SJCRH30 (cell line): ENCODE data around the gene TMTC3. TPM values are rescaled to one million over a fixed set of nuclear protein-coding genes. Genes with fewer than 3 reads are reported as not detected.

Source experiments
- DNase-seq, 2 experiments: peaks; one replicate each; pipeline ENCODE4 v3.0.0-alpha.2; 2015 to 2020
- H3K27ac ChIP-seq: fragments of 250-450 bp; sonication (Bioruptor Pico); 2 replicates; pipeline ENCODE4 v1.5.1; 2020; ENCODE audit warnings: mild to moderate bottlenecking, moderate library complexity
- H3K27me3 ChIP-seq: fragments of 250-450 bp; sonication (Bioruptor Pico); 2 replicates; pipeline ENCODE4 v1.5.1; 2020; ENCODE audit warnings: mild to moderate bottlenecking, moderate library complexity
- H3K36me3 ChIP-seq: fragments of 250-450 bp; sonication (Bioruptor Pico); 2 replicates; pipeline ENCODE4 v1.5.1; 2020; ENCODE audit warnings: mild to moderate bottlenecking, moderate library complexity
- H3K4me1 ChIP-seq: fragments of 250-450 bp; sonication (Bioruptor Pico); 2 replicates; pipeline ENCODE4 v1.5.1; 2020; ENCODE audit warnings: mild to moderate bottlenecking, moderate library complexity
- H3K4me3 ChIP-seq: fragments of 250-450 bp; sonication (Bioruptor Pico); 2 replicates; pipeline ENCODE4 v1.5.1; 2020; ENCODE audit warnings: mild to moderate bottlenecking, moderate library complexity
- H3K9me3 ChIP-seq: fragments of 250-450 bp; sonication (Bioruptor Pico); replicated peaks from 2 replicates; pipeline ENCODE4 v1.5.1; 2020; ENCODE audit warnings: mild to moderate bottlenecking, moderate library complexity
- total RNA-seq: library from RNA; depleted of rRNA; stranded (reverse); fragments of >200 nt; shearing (Covaris generic); gene quantifications from 2 replicates; pipeline ENCODE4 v1.2.3, GENCODE V29; 2014

TMTC3 gene
- total RNA-seq, 1 experiment from 2014 or later: 52.7 TPM

GRCh38 chr12:88144546-88145468, 2.7 kb downstream of the TMTC3 start:
- peaks cover 16% of the 10 kb centered on the region for H3K4me1 ChIP-seq
- H3K27ac ChIP-seq: peak overlapping the region; percentile 47
- H3K27me3 ChIP-seq: no peaks in the 10 kb centered on the region
- no peaks in the 10 kb centered on the region for H3K9me3 ChIP-seq
- H3K36me3 ChIP-seq: 0 out of 2 replicates have a peak, but pooled peaks cover 6% of the 10 kb centered on the region
- peak in 1 of 2 experiments; percentile 58 for DNase-seq
- no peak overlapping the region for H3K4me3 ChIP-seq

- Histone ChIP-seq H3K4me3 (no peak overlapping the region), H3K27me3 (no peaks in the 10 kb centered on the region), H3K27ac (peak overlapping the region; percentile 47), H3K9me3 (no peaks in the 10 kb centered on the region), H3K4me1 (peaks cover 16% of the 10 kb centered on the region), H3K36me3 (0 out of 2 replicates have a peak, but pooled peaks cover 4% of the 10 kb centered on the region)
- DNase-seq: no peak
Observed at GRCh38 chr12:88145567-88146505, 3.7 kb downstream of the TMTC3 start.

GRCh38 chr12:88150063-88150462, 8.0 kb downstream of the TMTC3 start:
- Histone ChIP-seq H3K36me3 (0 out of 2 replicates have a peak, but pooled peaks cover 4% of the 10 kb centered on the region), H3K4me3 (no peak overlapping the region), H3K27me3 (no peaks in the 10 kb centered on the region), H3K27ac (no peak overlapping the region), H3K9me3 (no peaks in the 10 kb centered on the region), H3K4me1 (peaks cover 3% of the 10 kb centered on the region)
- no peak for DNase-seq

DNA sequence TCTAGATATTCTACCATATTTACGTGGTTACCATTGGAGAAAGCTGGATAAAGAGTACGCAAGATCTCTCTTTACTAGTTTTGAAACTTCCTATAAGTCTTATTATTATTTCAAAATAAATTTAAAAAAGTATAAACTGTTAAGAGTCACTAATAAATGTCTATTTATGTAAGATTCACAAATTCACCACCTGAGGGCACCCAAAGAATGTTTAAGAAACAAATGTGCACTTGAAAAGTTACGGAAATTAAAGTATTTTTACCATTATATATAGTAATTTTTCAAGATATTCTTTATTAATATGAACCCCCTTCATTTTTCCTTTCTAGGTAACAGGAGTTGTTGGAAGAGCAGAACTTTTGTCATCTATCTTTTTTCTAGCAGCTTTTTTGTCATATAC, 11.9 kb downstream of the TMTC3 start:
- H3K36me3 ChIP-seq: no peaks in the 10 kb centered on the region
- DNase-seq: peak in 1 of 2 experiments; percentile 33
- no peaks in the 10 kb centered on the region for H3K4me1 ChIP-seq
- H3K27ac ChIP-seq: no peak overlapping the region
- no peak overlapping the region for H3K4me3 ChIP-seq
- H3K9me3 ChIP-seq: no peaks in the 10 kb centered on the region
- H3K27me3 ChIP-seq: no peaks in the 10 kb centered on the region

DNA sequence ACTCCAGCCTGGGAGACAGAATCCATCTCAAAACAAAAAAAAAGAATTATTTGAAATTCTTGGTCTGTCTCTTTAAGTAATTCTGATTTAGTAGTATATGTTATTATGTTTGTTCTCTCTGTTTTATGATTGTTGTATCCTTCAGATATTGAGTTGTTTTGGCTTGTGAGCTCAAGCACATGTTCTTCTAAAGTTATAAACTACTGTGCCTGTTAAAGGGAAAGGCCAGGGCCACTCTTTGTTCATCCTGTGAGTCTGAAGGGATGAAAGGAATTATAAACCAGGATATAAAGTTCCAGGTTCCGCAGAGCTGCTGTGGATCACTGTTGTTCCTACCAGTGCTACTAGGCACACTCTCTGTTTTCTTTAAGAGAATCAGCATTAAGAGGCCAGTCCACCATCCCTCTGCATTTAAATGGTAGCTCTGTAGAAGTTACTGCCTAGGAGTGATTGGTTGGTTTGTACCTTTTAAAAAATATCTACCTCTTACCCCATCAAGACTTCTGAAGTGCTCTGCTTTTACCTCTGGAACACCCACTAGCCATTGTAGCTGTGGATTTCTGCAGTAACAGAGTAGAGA, 14.1 kb downstream of the TMTC3 start:
- H3K27ac ChIP-seq: no peak overlapping the region
- no peak overlapping the region for H3K4me3 ChIP-seq
- H3K36me3 ChIP-seq: 0 out of 2 replicates have a peak, but pooled peaks cover 3% of the 10 kb centered on the region
- H3K4me1 ChIP-seq: no peaks in the 10 kb centered on the region
- DNase-seq: no peak
- no peaks in the 10 kb centered on the region for H3K27me3 ChIP-seq
- H3K9me3 ChIP-seq: no peaks in the 10 kb centered on the region

- DNase-seq: no peak
- Histone ChIP-seq H3K36me3 (peaks cover 41% of the 10 kb centered on the region), H3K9me3 (no peaks in the 10 kb centered on the region), H3K4me3 (no peak overlapping the region), H3K4me1 (no peaks in the 10 kb centered on the region), H3K27me3 (no peaks in the 10 kb centered on the region), H3K27ac (no peak overlapping the region)
Observed at GRCh38 chr12:88163371-88163770, 21.3 kb downstream of the TMTC3 start.

DNA sequence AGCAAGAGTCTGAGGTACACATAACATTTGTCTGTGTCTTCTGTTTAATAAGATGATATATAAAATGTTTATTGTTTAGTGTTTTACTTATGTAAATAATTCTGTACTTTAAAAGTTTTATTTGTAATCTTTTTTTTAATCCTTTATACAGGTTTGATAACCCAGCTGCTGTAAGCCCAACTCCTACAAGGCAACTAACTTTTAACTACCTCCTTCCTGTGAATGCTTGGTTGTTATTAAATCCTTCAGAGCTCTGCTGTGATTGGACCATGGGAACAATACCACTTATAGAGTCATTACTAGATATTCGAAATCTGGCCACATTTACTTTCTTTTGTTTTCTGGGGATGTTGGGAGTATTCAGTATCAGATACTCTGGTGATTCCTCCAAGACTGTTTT, 24.1 kb downstream of the TMTC3 start:
- no peak for DNase-seq
- Histone ChIP-seq H3K27me3 (no peaks in the 10 kb centered on the region), H3K4me3 (no peak overlapping the region), H3K9me3 (no peaks in the 10 kb centered on the region), H3K27ac (no peak overlapping the region), H3K36me3 (peaks cover 38% of the 10 kb centered on the region), H3K4me1 (no peaks in the 10 kb centered on the region)

DNA sequence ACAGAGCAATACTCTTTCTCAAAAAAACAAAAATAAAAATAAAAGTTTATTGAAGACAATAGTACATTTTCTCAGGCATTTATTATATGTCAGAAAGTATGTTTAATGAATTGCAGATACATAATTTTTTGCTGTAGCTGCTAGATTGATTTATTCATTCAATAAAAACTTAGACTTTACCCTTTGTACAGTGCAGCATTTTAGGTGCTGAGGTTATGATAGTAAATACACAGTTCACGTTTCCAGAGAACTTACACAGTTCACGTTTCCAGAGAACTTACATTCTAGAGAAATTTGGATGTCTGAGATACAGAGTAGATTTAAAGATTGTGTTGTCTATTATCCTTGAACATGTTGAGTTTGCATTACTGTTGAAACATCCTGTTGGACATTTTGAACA, 25.3 kb downstream of the TMTC3 start:
- DNase-seq: no peak
- Histone ChIP-seq H3K9me3 (no peaks in the 10 kb centered on the region), H3K4me1 (no peaks in the 10 kb centered on the region), H3K36me3 (peaks cover 39% of the 10 kb centered on the region), H3K27me3 (no peaks in the 10 kb centered on the region), H3K27ac (no peak overlapping the region), H3K4me3 (no peak overlapping the region)

GRCh38 chr12:88172844-88173407, 30.8 kb downstream of the TMTC3 start:
- no peak overlapping the region for H3K27ac ChIP-seq
- H3K9me3 ChIP-seq: no peaks in the 10 kb centered on the region
- no peaks in the 10 kb centered on the region for H3K4me1 ChIP-seq
- H3K4me3 ChIP-seq: no peak overlapping the region
- H3K27me3 ChIP-seq: no peaks in the 10 kb centered on the region
- peaks cover 31% of the 10 kb centered on the region for H3K36me3 ChIP-seq
- no peak for DNase-seq

GRCh38 chr12:88175544-88175943, 33.4 kb downstream of the TMTC3 start:
- Histone ChIP-seq H3K9me3 (no peaks in the 10 kb centered on the region), H3K27ac (no peak overlapping the region), H3K4me3 (no peak overlapping the region), H3K4me1 (no peaks in the 10 kb centered on the region), H3K36me3 (peaks cover 47% of the 10 kb centered on the region), H3K27me3 (no peaks in the 10 kb centered on the region)
- DNase-seq: no peak

- no peak overlapping the region for H3K4me3 ChIP-seq
- H3K4me1 ChIP-seq: no peaks in the 10 kb centered on the region
- H3K27ac ChIP-seq: no peak overlapping the region
- no peak for DNase-seq
- H3K36me3 ChIP-seq: peaks cover 35% of the 10 kb centered on the region
- no peaks in the 10 kb centered on the region for H3K9me3 ChIP-seq
- H3K27me3 ChIP-seq: no peaks in the 10 kb centered on the region
Observed at GRCh38 chr12:88179436-88180014, 37.4 kb downstream of the TMTC3 start.

DNA sequence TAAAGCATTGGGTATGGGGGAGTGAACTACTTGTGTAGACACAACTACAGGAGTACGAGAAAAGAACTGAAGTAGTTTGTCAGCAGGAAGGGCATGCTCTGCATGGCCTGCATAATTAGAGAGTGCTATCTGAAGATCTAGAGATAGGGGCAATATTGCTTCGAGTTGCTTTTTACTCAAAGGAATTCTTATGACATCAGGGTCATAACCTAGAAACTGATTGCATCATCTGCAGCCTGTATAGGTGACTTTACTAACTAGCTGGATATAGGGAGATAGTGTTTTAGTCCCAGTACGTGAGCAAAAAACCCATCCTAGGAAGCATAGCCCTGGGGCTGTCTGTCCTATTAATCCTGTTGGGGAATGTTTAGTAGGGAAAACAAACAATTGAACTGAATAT, 39.8 kb downstream of the TMTC3 start:
- H3K27ac ChIP-seq: no peak overlapping the region
- H3K27me3 ChIP-seq: no peaks in the 10 kb centered on the region
- DNase-seq: no peak

GRCh38 chr12:88182416-88182815, 40.3 kb downstream of the TMTC3 start:
- H3K4me3 ChIP-seq: no peak overlapping the region
- peaks cover 23% of the 10 kb centered on the region for H3K36me3 ChIP-seq
- H3K9me3 ChIP-seq: no peaks in the 10 kb centered on the region
- H3K4me1 ChIP-seq: peaks cover 14% of the 10 kb centered on the region
- no peaks in the 10 kb centered on the region for H3K27me3 ChIP-seq
- no peak for DNase-seq
- no peak overlapping the region for H3K27ac ChIP-seq

More for the DNA sequence above, 39.8 kb downstream of the TMTC3 start:
- H3K4me3 ChIP-seq: no peak overlapping the region
- no peaks in the 10 kb centered on the region for H3K9me3 ChIP-seq
- H3K36me3 ChIP-seq: peaks cover 23% of the 10 kb centered on the region
- peaks cover 14% of the 10 kb centered on the region for H3K4me1 ChIP-seq

DNA sequence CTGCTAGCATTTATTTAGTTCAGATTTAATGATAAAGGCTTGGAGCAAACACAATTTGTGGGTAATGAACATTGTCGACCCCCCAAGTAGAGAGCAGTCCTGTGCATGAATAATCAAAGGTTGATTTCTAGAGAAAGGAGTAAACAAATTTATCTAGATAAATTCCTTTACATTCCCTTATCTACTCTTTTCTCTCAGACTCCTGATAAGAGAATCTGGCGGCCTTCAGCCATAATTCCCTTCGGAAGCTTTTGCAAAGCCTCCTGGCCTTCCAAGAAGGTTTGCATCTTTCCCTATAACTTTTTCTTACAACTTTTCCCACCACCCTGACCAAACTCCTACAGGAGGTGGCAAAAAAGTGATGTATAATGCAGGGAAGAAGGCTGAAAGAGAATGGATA, 42.1 kb downstream of the TMTC3 start:
- Histone ChIP-seq H3K9me3 (no peaks in the 10 kb centered on the region), H3K4me1 (peaks cover 14% of the 10 kb centered on the region), H3K4me3 (no peak overlapping the region), H3K27me3 (no peaks in the 10 kb centered on the region), H3K27ac (no peak overlapping the region), H3K36me3 (peaks cover 11% of the 10 kb centered on the region)
- DNase-seq: no peak
